ENCODE data around the gene MAPK10.

Gene MAPK10

DNA sequence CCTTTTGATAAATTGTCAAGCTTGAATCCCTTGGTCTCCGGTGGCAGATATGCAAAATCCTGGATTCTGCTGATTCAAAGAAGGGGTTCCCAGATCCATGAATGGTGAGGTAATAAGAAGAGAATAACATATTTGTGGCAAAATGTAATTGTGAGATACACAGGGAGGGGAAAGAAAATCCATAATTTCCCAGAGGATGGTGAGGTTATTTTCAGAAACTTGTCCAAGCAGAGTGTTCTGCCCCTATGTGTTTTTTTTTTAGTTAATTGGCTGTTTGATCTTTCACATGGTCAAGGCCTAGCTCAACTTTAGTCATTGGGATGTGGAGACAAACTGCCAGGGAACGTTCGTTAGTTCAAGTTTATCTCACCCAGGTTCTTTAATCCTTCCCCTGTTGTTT, 408.8 kb downstream of the MAPK10 start:
- in situ Hi-C loops (cut with HindIII; ENCODE audit: low sequenced_read_pairs), result no loop called here

DNA sequence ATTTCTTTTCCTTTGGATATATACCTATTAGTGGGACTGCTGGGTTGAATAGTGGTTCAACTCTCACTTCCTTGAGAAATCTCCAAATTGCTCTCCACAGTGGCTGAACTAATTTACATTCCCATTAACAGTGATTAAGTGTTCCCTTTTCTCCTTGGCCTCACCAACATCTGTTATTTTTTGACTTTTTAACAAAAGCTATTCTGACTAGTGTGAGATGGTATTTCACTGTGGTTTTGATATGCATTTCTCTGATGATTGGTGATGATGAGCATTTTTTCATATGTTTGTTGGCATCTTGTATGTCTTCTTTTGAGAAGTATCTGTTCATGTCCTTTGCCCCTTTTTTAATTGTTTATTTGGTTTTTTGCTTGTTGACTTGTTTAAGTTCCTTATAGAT, 413.0 kb downstream of the MAPK10 start:
- in situ Hi-C loops (cut with HindIII; ENCODE audit: low sequenced_read_pairs), result no loop called here

DNA sequence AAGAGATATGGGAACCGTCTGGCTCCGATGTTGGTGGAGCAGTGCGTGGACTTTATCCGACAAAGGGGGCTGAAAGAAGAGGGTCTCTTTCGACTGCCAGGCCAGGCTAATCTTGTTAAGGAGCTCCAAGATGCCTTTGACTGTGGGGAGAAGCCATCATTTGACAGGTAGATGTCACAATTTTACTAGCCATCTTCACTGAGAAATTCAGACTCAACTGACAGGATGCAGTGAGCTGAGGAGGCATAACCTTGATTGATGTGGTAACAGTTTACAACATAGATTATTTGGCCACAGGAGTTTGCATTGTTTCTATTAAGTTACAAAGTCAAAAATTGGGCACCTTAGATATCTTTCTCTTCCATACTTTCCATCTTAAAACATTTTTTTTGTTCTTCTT, 417.7 kb downstream of the MAPK10 start:
- in situ Hi-C loops (cut with HindIII; ENCODE audit: low sequenced_read_pairs), result no loop called here

DNA sequence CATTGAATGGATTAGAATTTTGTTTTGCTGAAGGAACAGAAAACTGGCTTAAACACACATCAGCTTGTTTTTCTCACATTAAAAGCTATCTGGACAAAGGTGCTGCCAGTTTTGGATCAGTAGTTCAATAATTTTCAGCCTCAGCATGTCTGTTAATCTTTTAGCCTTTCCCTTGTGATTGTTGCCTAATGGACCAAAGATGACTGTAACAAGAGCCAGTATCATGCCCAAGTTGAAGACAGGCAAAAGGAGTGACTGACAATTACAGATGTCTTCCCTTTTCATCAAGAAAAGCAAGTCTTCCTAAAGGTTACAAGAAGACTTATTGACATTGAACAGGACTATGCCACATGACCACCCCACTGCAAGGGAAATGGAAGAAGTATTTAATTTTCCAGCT, 419.7 kb downstream of the MAPK10 start:
- in situ Hi-C loops (cut with HindIII; ENCODE audit: low sequenced_read_pairs), result no loop called here

Measured in endothelial cell of hepatic sinusoid (primary cell).